HCT116 (cell line): ENCODE measurements around the gene ZNF524. TPM values are rescaled to one million over a fixed set of nuclear protein-coding genes. Genes with fewer than 3 reads are reported as not detected.
A peak's percentile ranks its signal among the peaks of the same experiment; 100 is the strongest.

ENCODE experiments used
- ATAC-seq: fragments of 200-7000 bp; cut with Tn5 transposase; 2 replicates; pipeline ENCODE4 v1.9.1; 2020; ENCODE audit warnings: mild to moderate bottlenecking, moderate library complexity
- BruUV-seq: library from RNA; stranded (reverse); fragments of 400-500 nt; replicated peaks from 2 replicates; lab custom pipeline; 2021; lab: Mats Ljungman, UMichigan
- CTCF ChIA-PET: fragments of 300-600 bp; sonication (Branson Sonifier 250); formaldehyde crosslinking; loops from one replicate; lab custom pipeline; 2021; ENCODE audit warnings: antibody characterized with exemption; lab: Charles Lee
- POLR2A ChIA-PET: fragments of 300-600, 350-600 bp; sonication (Branson Sonifier 250); formaldehyde crosslinking; loops from one replicate; lab custom pipeline; 2021; ENCODE audit warnings: antibody characterized with exemption; lab: Charles Lee
- RAD21 ChIA-PET, 2 experiments: fragments of 300-600 bp; sonication (Branson Sonifier 250); formaldehyde crosslinking; loops; one replicate each; lab custom pipeline; 2023; ENCODE audit warnings: low total read pairs in 2 of 2; ENCODE audit not compliant: uncharacterized antibody in 2 of 2, unreplicated experiment in 2 of 2, low non-redundant PET in 1 of 2; lab: Charles Lee
- DNase-seq: peaks from one replicate; pipeline ENCODE4 v3.0.0-alpha.2; 2010; ENCODE audit warnings: low read depth, low spot score
- H2AFZ ChIP-seq: fragments of 200-600 bp; shearing (Covaris generic), sonication (generic); 2 replicates; pipeline ENCODE4 v1.6.1; 2017; ENCODE audit warnings: low read depth, mixed run types, mixed read lengths, antibody characterized with exemption, low read length; ENCODE audit not compliant: poor library complexity, severe bottlenecking
- H3K27ac ChIP-seq: 2 replicates; pipeline ENCODE4 v1.5.1; 2012; ENCODE audit warnings: low read depth, low read length
- H3K27me3 ChIP-seq: fragments of 200-600 bp; sonication (generic); 2 replicates; pipeline ENCODE4 v1.6.1; 2016; ENCODE audit warnings: mixed run types, low read length, mixed read lengths; ENCODE audit not compliant: insufficient read depth
- H3K36me3 ChIP-seq, 2 experiments: fragments of 200-500 bp in 1 of 2; fragments of 200-600 bp in 1 of 2; sonication (Bioruptor generic) in 1 of 2; sonication (generic) in 1 of 2; 2 replicates each; pipeline versions ENCODE4 v1.5.1 to v1.6.1; 2014 to 2016; ENCODE audit warnings: low read length in 2 of 2, inconsistent platforms in 1 of 2, mixed read lengths in 1 of 2, mixed run types in 1 of 2; ENCODE audit not compliant: insufficient read depth in 2 of 2, control insufficient read depth in 1 of 2
- H3K4me1 ChIP-seq, 2 experiments: fragments of 200-600 bp in 1 of 2; sonication (generic) in 1 of 2; 2 replicates each; pipeline versions ENCODE4 v1.5.1 to v1.6.1; 2012 to 2017; ENCODE audit warnings: low read length in 2 of 2, inconsistent platforms in 1 of 2, mild to moderate bottlenecking in 1 of 2, mixed read lengths in 1 of 2, mixed run types in 1 of 2, moderate library complexity in 1 of 2; ENCODE audit not compliant: insufficient read depth in 2 of 2, control insufficient read depth in 1 of 2
- H3K4me2 ChIP-seq: fragments of 200-600 bp; sonication (generic); 2 replicates; pipeline ENCODE4 v1.6.1; 2017; ENCODE audit warnings: mixed run types, low read length, mixed read lengths
- H3K4me3 ChIP-seq, 2 experiments: fragments of 200-600 bp in 1 of 2; sonication (generic) in 1 of 2; replicated peaks in 1 of 2; 2 replicates each; pipeline ENCODE4 v1.5.1; 2011 to 2016; ENCODE audit warnings: low read length in 2 of 2, control low read depth in 1 of 2, low read depth in 1 of 2, mild to moderate bottlenecking in 1 of 2, mixed read lengths in 1 of 2, mixed run types in 1 of 2
- H3K79me2 ChIP-seq: fragments of 200-600 bp; sonication (generic); 2 replicates; pipeline ENCODE4 v1.6.1; 2017; ENCODE audit warnings: mild to moderate bottlenecking, mixed run types, low read length, moderate library complexity, mixed read lengths; ENCODE audit not compliant: insufficient read depth
- H3K9ac ChIP-seq: fragments of 200-600 bp; sonication (generic); 2 replicates; pipeline ENCODE4 v1.6.1; 2016; ENCODE audit warnings: low read length, mixed read lengths
- H3K9me2 ChIP-seq: fragments of 200-600 bp; sonication (generic), shearing (Covaris generic); 2 replicates; pipeline ENCODE4 v1.6.1; 2017; ENCODE audit warnings: mixed run types, mild to moderate bottlenecking, moderate library complexity; ENCODE audit not compliant: insufficient read depth
- H3K9me3 ChIP-seq, 2 experiments: fragments of 200-500 bp in 1 of 2; fragments of 200-600 bp in 1 of 2; sonication (Bioruptor generic) in 1 of 2; sonication (generic) in 1 of 2; 2 replicates each; pipeline ENCODE4 v1.6.1; 2014 to 2017; ENCODE audit warnings: low read length in 2 of 2, mixed read lengths in 2 of 2, inconsistent platforms in 1 of 2, low read depth in 1 of 2, mild to moderate bottlenecking in 1 of 2, mixed run types in 1 of 2, moderate library complexity in 1 of 2; ENCODE audit not compliant: control insufficient read depth in 1 of 2, insufficient read depth in 1 of 2
- H4K20me1 ChIP-seq: fragments of 200-600 bp; sonication (generic), shearing (Covaris generic); 2 replicates; pipeline ENCODE4 v1.6.1; 2017; ENCODE audit warnings: mixed run types, mild to moderate bottlenecking, moderate library complexity; ENCODE audit not compliant: insufficient read depth
- ATF3 ChIP-seq: IDR thresholded peaks from 2 replicates; pipeline ENCODE4 v1.6.1; 2012
- CBX3 ChIP-seq: IDR thresholded peaks from 2 replicates; pipeline ENCODE4 v1.6.1; 2012; ENCODE audit warnings: low read depth
- CEBPB ChIP-seq: IDR thresholded peaks from 2 replicates; pipeline ENCODE4 v1.6.1; 2012; ENCODE audit warnings: low read depth
- ELF1 ChIP-seq: IDR thresholded peaks from 2 replicates; pipeline ENCODE4 v1.6.1; 2012; ENCODE audit warnings: low read depth, borderline replicate concordance
- EZH2 ChIP-seq: fragments of 200-600 bp; sonication (generic); IDR thresholded peaks from 2 replicates; pipeline ENCODE4 v1.6.1; 2017; ENCODE audit warnings: antibody characterized with exemption, mixed run types
- MAX ChIP-seq: IDR thresholded peaks from 2 replicates; pipeline ENCODE4 v1.6.1; 2012
- POLR2AphosphoS5 ChIP-seq: IDR thresholded peaks from 2 replicates; pipeline ENCODE4 v1.6.1; 2011; ENCODE audit warnings: mild to moderate bottlenecking, low read depth, low read length, moderate library complexity
- SRF ChIP-seq: IDR thresholded peaks from 2 replicates; pipeline ENCODE4 v1.6.1; 2012; ENCODE audit warnings: low read depth
- ZFX ChIP-seq: fragments of 450-650 bp; IDR thresholded peaks from 2 replicates; pipeline ENCODE4 v1.6.1; 2017
- intact Hi-C: fragments of 100-400 bp; cut with micrococcal nuclease; formaldehyde crosslinking; loops from 2 replicates; pipeline ENCODE4 v1.10.0; 2022
- total RNA-seq: library from RNA; stranded (reverse); gene quantifications from one replicate; pipeline ENCODE4 v1.2.1, GENCODE V29; 2021; ENCODE audit not compliant: unreplicated experiment

Gene ZNF524
- total RNA-seq, 1 experiment from 2014 or later = 17.2 TPM

DNA sequence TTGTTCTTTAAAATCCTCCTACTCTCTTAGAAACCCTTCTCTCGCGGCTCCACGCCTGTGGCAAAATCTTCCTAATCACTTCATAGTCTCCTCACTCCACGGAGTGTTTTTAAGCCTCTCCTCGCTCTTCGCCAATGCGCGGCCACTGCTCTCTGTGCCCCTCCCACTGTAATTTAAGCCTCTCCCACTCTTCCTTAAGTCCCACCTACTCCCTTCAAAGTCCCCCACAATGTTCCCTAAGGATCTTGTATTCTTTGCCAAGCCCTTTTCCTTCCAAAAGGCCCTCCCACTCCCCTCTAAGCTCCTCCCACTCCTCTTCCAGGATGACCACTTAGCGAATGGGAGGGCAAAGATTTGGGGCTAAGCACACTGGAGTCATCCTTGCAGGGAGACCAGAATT lies 2.1 kb upstream of the ZNF524 start:
- H3K4me1 ChIP-seq = peaks cover 14 to 25% of the 10 kb centered on the region in 2 experiments; a peak in 3 of 4 replicates
- H3K27ac ChIP-seq = peak overlapping the region; percentile 40
- no peaks in the 10 kb centered on the region for H3K9me3 ChIP-seq
- H4K20me1 ChIP-seq = no peaks in the 10 kb centered on the region
- H3K4me3 ChIP-seq = peak overlapping the region in 1 of 2 experiments; percentile 67; a peak in 3 of 4 replicates
- no peak for DNase-seq
- ATAC-seq = no peak
- RAD21 ChIA-PET = no interaction called here
- intact Hi-C loops = no loop called here
- H3K4me2 ChIP-seq = peak overlapping the region; percentile 96
- peaks cover 4% of the 10 kb centered on the region; the same call in 1 of the 2 replicates for H3K79me2 ChIP-seq
- TF ChIP-seq ELF1 (no peak), CBX3 (no peak), ZFX (no peak), CEBPB (no peak), SRF (no peak), MAX (no peak), ATF3 (no peak), POLR2AphosphoS5 (no peak), EZH2 (no peak)
- H3K9ac ChIP-seq = no peak overlapping the region
- no peak overlapping the region for H2AFZ ChIP-seq
- H3K9me2 ChIP-seq = no peaks in the 10 kb centered on the region
- no TSS peak for BruUV-seq
- POLR2A ChIA-PET = interaction anchor here (0.6 kb wide), 1 partner anchor 26 kb away, joined by 7 read pairs; the partner anchor contains the start of gene ZNF784
- no peaks in the 10 kb centered on the region for H3K27me3 ChIP-seq
- peaks cover 3 to 16% of the 10 kb centered on the region in 2 experiments for H3K36me3 ChIP-seq
- CTCF ChIA-PET = no interaction called here
